Glutamatergic neuron (in vitro differentiated cells): ENCODE data around the gene TBC1D30. TPM values are rescaled to one million over a fixed set of nuclear protein-coding genes. Genes with fewer than 3 reads are reported as not detected.

Experiments
- DNase-seq: peaks from one replicate; pipeline ENCODE4 v3.0.0; 2022
- H3K27ac Mint-ChIP-seq: one replicate; pipeline ENCODE4 v1.8.0; 2020; ENCODE audit warnings: mild to moderate bottlenecking, mixed read lengths, inconsistent platforms; ENCODE audit not compliant: unreplicated experiment
- H3K27me3 Mint-ChIP-seq: one replicate; pipeline ENCODE4 v1.8.0; 2020; ENCODE audit warnings: mild to moderate bottlenecking, moderate library complexity, mixed read lengths, inconsistent platforms; ENCODE audit not compliant: unreplicated experiment
- H3K36me3 Mint-ChIP-seq: one replicate; pipeline ENCODE4 v1.8.0; 2020; ENCODE audit warnings: mild to moderate bottlenecking, mixed read lengths, inconsistent platforms; ENCODE audit not compliant: unreplicated experiment
- H3K4me1 Mint-ChIP-seq: one replicate; pipeline ENCODE4 v1.8.0; 2020; ENCODE audit warnings: mild to moderate bottlenecking, low read depth, mixed read lengths, inconsistent platforms; ENCODE audit not compliant: unreplicated experiment
- H3K4me3 Mint-ChIP-seq: one replicate; pipeline ENCODE4 v1.8.0; 2020; ENCODE audit warnings: mild to moderate bottlenecking, mixed read lengths, inconsistent platforms; ENCODE audit not compliant: unreplicated experiment
- H3K9me3 Mint-ChIP-seq: one replicate; pipeline ENCODE4 v1.8.0; 2020; ENCODE audit warnings: mild to moderate bottlenecking, moderate library complexity, mixed read lengths, inconsistent platforms; ENCODE audit not compliant: unreplicated experiment
- total RNA-seq: library from RNA; stranded (reverse); fragmentation: NEBNext Ultra II Directional; extraction: Animal tissue kit (Norgen Biotek cat#: 25700); gene quantifications from one replicate; pipeline ENCODE4 v1.2.1, GENCODE V29; 2021; ENCODE audit not compliant: unreplicated experiment
- TF ChIP-seq, protein P1 (sequence below): fragments of 200-600 bp; sonication (generic); IDR thresholded peaks from one replicate; pipeline ENCODE4 v1.5.0; 2021; ENCODE audit not compliant: partially characterized antibody, unreplicated experiment

The TBC1D30 gene
- total RNA-seq, 1 donor from 2014 or later: 15.2 TPM

GRCh38 chr12:64858882-64859605 is 34.6 kb downstream of the TBC1D30 start:
- Mint-ChIP-seq H3K36me3 (no peaks in the 10 kb centered on the region), H3K9me3 (peaks cover under 1% of the 10 kb centered on the region), H3K4me3 (no peak overlapping the region), H3K4me1 (no peaks in the 10 kb centered on the region), H3K27me3 (peaks cover 3% of the 10 kb centered on the region), H3K27ac (no peak overlapping the region)
- TF ChIP-seq, protein P1, sequence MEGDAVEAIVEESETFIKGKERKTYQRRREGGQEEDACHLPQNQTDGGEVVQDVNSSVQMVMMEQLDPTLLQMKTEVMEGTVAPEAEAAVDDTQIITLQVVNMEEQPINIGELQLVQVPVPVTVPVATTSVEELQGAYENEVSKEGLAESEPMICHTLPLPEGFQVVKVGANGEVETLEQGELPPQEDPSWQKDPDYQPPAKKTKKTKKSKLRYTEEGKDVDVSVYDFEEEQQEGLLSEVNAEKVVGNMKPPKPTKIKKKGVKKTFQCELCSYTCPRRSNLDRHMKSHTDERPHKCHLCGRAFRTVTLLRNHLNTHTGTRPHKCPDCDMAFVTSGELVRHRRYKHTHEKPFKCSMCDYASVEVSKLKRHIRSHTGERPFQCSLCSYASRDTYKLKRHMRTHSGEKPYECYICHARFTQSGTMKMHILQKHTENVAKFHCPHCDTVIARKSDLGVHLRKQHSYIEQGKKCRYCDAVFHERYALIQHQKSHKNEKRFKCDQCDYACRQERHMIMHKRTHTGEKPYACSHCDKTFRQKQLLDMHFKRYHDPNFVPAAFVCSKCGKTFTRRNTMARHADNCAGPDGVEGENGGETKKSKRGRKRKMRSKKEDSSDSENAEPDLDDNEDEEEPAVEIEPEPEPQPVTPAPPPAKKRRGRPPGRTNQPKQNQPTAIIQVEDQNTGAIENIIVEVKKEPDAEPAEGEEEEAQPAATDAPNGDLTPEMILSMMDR: no peak
- DNase-seq: no peak

- Mint-ChIP-seq H3K4me1 (no peaks in the 10 kb centered on the region), H3K27me3 (peaks cover 2% of the 10 kb centered on the region), H3K36me3 (no peaks in the 10 kb centered on the region), H3K9me3 (no peaks in the 10 kb centered on the region), H3K27ac (no peak overlapping the region), H3K4me3 (no peak overlapping the region)
- no peak for DNase-seq
- TF ChIP-seq, protein P1: no peak
These were observed 36.1 kb downstream of the TBC1D30 start for GRCh38 chr12:64860446-64860998.

DNA sequence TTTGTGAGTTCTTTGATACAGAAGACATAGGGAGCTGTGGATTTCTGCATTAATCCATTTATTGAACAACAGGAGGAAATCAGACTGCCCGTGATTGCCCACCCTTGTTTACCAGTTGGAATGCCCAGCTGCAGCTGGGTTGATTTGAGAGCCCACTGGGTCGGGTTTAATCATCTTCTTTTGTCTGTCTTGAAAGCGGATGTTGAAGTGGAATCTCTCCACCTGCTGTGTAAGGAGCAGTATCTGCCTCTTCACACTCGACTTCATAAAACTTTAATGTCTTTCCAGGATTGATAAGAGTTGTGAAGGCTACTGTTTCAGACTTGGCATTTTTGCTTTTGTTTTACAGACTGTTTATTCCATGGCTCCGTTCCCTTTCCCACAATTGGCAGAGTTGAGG is 39.9 kb downstream of the TBC1D30 start:
- no peak overlapping the region for H3K27ac Mint-ChIP-seq
- TF ChIP-seq, protein P1: no peak
- H3K9me3 Mint-ChIP-seq: no peaks in the 10 kb centered on the region
- no peaks in the 10 kb centered on the region for H3K27me3 Mint-ChIP-seq
- H3K4me1 Mint-ChIP-seq: no peaks in the 10 kb centered on the region
- no peak overlapping the region for H3K4me3 Mint-ChIP-seq
- H3K36me3 Mint-ChIP-seq: peaks cover 6% of the 10 kb centered on the region
- no peak for DNase-seq

DNA sequence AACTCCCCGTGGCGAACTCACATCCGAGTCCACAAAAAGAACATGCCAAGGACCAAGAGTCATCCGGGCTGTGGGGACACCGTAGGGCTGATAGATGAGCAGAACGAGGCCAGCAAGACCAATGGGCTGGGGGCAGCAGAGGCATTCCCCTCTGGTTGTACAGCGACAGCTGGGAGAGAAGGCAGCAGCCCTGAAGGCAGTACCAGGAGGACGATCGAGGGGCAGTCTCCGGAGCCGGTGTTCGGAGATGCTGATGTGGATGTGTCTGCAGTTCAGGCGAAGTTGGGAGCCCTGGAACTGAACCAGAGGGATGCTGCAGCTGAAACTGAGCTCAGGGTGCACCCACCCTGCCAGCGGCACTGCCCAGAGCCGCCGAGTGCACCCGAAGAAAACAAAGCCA is 50.7 kb downstream of the TBC1D30 start:
- TF ChIP-seq, protein P1: no peak
- Mint-ChIP-seq H3K27ac (no peak overlapping the region), H3K36me3 (peaks cover 9% of the 10 kb centered on the region), H3K4me3 (no peak overlapping the region), H3K4me1 (peaks cover 2% of the 10 kb centered on the region), H3K9me3 (no peaks in the 10 kb centered on the region), H3K27me3 (no peaks in the 10 kb centered on the region)
- no peak for DNase-seq

- Mint-ChIP-seq H3K27me3 (no peaks in the 10 kb centered on the region), H3K4me3 (no peak overlapping the region), H3K9me3 (no peaks in the 10 kb centered on the region), H3K4me1 (peaks cover 2% of the 10 kb centered on the region), H3K27ac (no peak overlapping the region), H3K36me3 (peaks cover 9% of the 10 kb centered on the region)
- TF ChIP-seq, protein P1: no peak
- no peak for DNase-seq
These were observed 52.1 kb downstream of the TBC1D30 start for GRCh38 chr12:64876388-64877071.
